GM18498 (cell line): Measurements from ENCODE around the gene ACADSB.

Experiments
- ATAC-seq: cut with Tn5 transposase; IDR thresholded peaks from one replicate; pipeline ENCODE4 v1.9.1; 2021; ENCODE audit warnings: mild to moderate bottlenecking, moderate library complexity; ENCODE audit not compliant: unreplicated experiment

Gene ACADSB

GRCh38 chr10:123008355-123009104, at the start of gene ACADSB, which contains the start of gene IKZF5:
ACADSB (plus strand) TSS chr10:123009006; CDS start chr10:123009030, 24 bp downstream.
IKZF5 (minus strand) TSS chr10:123008795; CDS start chr10:122998625, 10,170 bp downstream.
- ATAC-seq: peak; percentile 87

- no peak for ATAC-seq
Observed at GRCh38 chr10:122962405-122962804, 46.4 kb upstream of the ACADSB start.

GRCh38 chr10:122966879-122967278, 41.9 kb upstream of the ACADSB start:
- ATAC-seq: no peak

GRCh38 chr10:122968698-122969097, 40.1 kb upstream of the ACADSB start:
- no peak for ATAC-seq

DNA sequence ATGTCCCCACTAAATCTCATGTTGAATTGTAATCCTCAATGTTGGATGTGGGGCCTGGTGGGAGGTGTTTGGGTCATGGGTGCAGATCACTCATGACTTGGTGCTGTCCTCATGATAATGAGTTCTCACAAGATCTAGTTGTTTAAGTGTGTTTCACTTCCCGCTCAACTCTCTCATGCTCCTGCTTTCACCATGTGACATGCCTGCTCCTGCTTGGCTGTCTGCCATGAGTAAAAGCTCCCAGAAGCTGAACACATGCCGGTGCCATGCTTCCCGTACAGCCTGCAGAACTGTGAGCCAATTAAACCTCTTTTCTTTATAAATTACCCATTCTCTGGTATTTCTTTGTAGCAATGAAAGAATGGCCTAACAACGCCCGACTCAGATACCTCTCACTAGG, 34.8 kb upstream of the ACADSB start:
- ATAC-seq: no peak

- ATAC-seq: no peak
Observed at GRCh38 chr10:122974543-122975064, 34.2 kb upstream of the ACADSB start.

DNA sequence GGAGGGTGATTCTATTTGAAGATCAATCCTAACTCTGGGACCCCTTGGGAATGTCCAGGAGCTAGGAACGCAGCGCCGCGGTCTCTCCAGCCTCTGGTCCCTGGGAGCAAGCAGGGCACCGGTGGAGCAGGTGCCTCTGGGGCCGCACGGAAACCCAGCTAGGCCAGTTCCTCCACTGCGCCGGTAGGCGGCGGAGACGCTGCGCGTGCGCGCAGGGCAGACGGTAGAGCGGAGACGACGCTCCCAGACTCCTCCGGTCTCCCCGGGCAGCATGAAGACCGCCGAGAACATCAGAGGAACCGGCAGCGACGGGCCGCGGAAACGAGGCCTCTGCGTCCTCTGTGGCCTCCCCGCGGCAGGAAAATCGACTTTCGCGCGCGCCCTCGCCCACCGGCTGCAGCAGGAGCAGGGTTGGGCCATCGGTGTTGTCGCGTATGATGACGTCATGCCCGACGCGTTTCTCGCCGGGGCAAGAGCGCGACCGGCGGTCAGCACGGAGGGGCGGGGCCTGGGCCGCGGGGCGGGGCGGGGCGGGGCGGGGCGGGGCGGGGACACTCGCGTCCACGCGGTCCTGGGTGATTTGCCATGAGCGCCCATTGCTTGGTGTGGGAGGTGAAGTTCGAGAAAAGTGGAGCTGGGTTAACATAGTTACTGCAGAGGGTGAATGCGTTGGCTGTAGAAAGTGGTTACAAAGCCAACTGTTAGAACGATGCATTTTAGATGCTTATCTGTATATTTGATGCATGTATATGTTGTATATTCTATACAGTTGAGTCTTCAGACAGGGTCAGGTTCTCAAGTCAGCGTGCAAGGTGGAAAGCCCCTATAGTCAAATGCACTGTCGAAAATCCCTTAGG, 28.4 kb upstream of the ACADSB start, which contains the start of gene PSTK:
PSTK (plus strand) TSS at position 193 of the 857 bp plus-strand sequence; CDS start at position 272, 79 bp downstream.
- peak; percentile 96 for ATAC-seq

GRCh38 chr10:122981066-122981464, 27.7 kb upstream of the ACADSB start:
- ATAC-seq: no peak

- ATAC-seq: no peak
Observed at GRCh38 chr10:122983898-122984297, 24.9 kb upstream of the ACADSB start.

DNA sequence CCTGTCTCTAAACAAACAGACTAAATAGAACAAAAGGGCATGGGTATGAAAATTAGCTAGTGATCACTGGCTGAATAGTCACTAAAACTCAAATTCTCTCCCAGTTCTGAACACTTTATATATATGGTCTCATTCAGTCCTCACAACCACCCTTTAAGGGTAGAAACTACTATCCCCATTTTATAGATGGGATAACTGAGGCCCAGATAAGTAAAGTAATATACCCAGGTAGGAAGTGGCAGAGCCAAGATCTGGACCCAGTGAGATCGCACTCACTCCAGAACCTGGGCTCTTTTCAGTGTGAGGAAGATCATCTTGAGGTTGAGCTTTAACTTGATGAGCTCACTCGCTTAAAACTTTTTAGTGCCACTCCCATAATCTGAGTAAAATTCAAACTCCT, 24.1 kb upstream of the ACADSB start:
- ATAC-seq: no peak

DNA sequence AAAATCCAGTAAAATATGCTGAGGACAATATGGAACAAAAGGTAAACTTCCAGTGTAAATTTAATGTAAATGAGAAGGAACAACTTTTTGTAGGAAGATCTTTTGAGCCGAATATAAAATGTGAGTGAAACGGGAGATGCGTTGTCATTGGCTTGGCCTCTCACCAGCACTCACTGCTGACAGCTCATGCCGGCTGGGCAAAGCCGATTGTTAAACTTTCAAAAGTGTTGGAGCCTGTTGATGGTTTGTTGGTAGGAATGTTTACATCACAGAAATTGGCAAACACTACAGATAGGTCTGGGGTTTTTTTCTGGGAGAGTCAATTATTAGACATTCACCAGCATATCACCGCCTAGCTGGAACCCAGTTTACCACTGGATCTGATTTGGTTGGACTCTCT, 22.5 kb upstream of the ACADSB start:
- no peak for ATAC-seq

- no peak for ATAC-seq
Observed at GRCh38 chr10:122988501-122988900, 20.3 kb upstream of the ACADSB start.

DNA sequence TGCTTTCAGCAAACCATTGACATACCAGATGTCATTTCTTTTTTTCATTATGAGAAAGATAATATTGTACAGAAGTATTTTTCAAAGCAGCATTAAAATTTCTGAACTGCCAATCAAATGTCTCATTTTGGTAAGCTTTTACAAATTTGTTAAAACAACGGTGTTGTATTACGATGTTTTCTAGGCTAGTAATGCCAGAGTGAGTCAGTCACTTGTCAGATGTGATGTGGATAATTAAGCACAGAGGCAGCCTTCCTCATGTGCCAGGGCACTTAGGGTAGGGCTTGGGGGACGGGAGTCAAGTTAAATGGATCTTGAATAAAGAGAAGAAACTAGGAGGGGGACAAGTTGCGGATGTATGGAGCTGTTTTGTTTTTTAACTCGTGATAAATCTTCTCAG, 18.5 kb upstream of the ACADSB start:
- no peak for ATAC-seq

GRCh38 chr10:122992031-122992585, 16.7 kb upstream of the ACADSB start:
- no peak for ATAC-seq

DNA sequence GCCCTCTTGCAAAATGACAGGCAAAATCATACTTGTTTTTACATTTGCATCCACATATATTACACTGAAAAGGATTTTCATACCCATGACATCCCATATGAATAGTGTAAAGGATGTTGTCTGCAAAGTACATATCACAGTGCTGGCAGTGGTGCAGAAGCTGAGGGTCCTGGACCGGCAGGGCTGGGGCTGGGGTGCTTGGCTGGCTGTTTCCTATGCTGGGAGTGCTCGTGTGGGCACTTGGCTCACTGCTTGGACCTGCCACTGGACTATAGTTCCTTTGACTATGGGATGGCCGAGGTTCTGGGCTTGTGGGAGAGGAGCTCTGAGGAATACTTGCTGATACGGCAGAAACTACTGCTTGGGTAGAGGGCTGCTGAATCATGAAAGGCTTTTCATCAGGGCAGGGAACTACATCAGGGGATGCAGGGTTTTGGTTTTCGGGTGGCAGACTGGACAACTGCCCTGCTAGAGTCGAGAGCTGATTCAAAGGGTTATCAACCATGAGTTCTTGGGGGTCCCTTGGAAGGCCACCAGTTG, 14.9 kb upstream of the ACADSB start:
- ATAC-seq: no peak

DNA sequence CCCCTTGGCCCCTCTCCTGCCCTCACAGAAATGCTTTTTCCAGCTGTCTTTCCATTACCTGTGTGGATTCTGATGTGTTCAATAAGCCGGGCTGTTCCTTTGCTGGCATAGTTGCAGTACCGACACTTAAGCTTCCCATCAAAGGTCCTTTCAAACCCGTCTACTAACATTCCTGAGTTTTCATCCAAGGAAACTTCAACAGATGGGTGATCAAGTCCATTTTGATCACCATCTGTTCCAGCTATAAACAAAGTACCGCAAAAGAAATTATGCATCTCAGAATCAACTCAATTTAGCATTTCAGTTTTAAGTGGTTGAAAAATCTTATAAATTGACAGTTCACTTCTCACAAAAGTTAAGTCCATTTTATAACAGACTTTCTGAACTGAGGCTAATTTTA, 12.9 kb upstream of the ACADSB start:
- ATAC-seq: no peak

DNA sequence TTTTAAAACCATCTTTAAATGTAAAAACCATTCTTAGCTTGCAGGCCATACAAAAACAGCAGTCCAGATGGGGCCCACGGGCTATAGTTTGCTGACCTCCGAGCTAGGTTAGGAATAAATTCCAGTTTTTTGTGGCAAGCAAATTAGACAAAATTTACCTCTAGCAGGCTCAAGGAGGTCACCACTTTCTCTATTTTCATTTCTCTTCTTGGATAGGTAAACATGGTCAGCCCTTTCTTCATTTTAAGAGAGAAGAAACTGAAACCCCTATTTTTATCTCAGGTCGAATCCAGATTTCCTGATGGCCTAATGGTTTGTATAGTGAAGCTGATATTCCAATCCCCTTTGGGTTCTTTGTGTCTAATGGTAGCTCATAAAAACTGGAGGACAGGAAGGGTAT, 10.9 kb upstream of the ACADSB start:
- ATAC-seq: peak; percentile 51

DNA sequence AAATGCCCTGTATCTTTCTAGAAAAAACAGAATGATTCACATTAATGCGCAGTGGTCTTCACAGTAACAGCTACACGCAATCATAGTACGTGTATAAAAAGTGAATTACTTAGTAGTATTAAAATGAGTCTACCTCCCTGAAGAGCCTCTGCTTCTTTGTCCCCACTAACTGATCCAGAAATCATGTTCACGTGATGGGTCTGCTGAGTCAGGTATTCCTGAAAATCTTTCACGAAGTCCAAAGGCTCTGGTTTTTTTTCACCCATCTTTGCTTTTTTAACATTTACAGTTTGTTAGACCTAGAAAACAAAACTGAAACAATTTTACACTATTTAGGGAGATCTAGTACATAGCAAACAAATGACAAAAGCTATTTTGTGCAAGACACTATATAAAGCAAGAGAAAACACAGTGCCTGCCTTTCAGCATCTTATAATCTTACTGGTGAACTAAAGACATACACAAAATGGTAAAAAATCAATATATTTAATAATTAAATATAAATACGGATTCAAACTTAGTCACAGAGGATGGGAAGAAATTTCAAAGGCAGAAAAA, 10.4 kb upstream of the ACADSB start:
- peak; percentile 37 for ATAC-seq

- no peak for ATAC-seq
Observed at GRCh38 chr10:122998934-122999333, 9.9 kb upstream of the ACADSB start.

DNA sequence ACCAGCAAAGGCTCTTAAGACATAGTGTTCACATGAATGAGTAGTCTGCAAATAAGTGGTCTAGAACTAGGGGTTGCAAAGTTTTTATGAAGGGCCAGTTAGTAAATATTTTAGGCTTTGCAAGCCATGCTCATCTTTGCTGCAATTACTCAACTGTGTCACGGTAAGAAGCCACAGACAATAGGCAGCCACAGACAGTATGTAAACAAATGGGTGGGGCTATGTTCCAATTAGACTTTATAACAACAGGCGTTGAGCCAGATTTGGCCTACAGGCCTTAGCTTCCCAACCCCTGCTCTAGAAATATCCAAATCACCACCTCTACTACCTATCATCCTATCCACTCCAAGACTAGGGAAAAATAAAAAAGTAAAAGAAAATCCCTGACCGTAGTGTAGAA, 9.5 kb upstream of the ACADSB start:
- ATAC-seq: no peak

DNA sequence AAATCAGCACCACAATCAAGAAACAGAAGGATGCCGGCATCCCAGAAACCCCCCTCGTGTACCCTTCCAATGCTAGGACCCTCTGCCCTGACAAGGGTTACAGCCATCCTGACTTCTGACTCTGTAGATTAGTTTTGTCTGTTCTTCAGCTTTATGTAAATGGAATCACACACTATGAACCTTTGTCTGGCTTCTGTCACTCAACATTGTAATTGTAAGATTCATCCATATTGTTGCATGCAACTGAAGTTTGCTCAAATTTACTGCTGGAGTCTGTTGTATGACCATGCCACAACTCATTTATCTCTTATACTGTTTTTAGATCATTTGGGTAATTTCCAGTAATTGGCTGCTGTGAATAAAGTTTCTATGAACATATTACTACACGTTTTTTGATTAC, 8.7 kb upstream of the ACADSB start:
- ATAC-seq: no peak
